Stomach smooth muscle (tissue), 2 donors: ENCODE measurements around the gene MZT2B.
"Not testable (repeated sequence)": the region's sequence is repeated elsewhere in the genome, so short reads cannot be mapped to it uniquely, and the experiment has no call there.

Experiments used
- H3K27ac ChIP-seq: one replicate; pipeline ENCODE4 v1.7.0; 2013; ENCODE audit warnings: mild to moderate bottlenecking, low read length, inconsistent platforms
- H3K27me3 ChIP-seq, 2 donors: one replicate each; pipeline ENCODE4 v1.7.0; 2013; ENCODE audit warnings: low read length in 2 of 2; ENCODE audit not compliant: insufficient read depth in 2 of 2, control insufficient read depth in 1 of 2
- H3K36me3 ChIP-seq, 2 donors: one replicate each; pipeline ENCODE4 v1.7.0; 2013; ENCODE audit warnings: low read length in 2 of 2; ENCODE audit not compliant: control insufficient read depth in 2 of 2, insufficient read depth in 2 of 2
- H3K4me1 ChIP-seq: one replicate; pipeline ENCODE4 v1.7.0; 2013; ENCODE audit warnings: low read length; ENCODE audit not compliant: control insufficient read depth, insufficient read depth
- H3K4me3 ChIP-seq, 2 donors: one replicate each; pipeline ENCODE4 v1.7.0; 2013; ENCODE audit warnings: low read length in 2 of 2
- H3K9ac ChIP-seq, 2 donors: one replicate each; pipeline ENCODE4 v1.7.0; 2013; ENCODE audit warnings: low read length in 2 of 2, mild to moderate bottlenecking in 1 of 2
- H3K9me3 ChIP-seq, 2 donors: one replicate each; pipeline ENCODE4 v1.7.0; 2013; ENCODE audit warnings: low read length in 2 of 2; ENCODE audit not compliant: control insufficient read depth in 2 of 2
- donor health status: healthy.
- donor health status: Pancreatic carcinoma.

Gene MZT2B

GRCh38 chr2:130142396-130143265 is 39.4 kb upstream of the MZT2B start:
- H3K36me3 ChIP-seq, H3K27ac ChIP-seq, H3K27me3 ChIP-seq, H3K4me1 ChIP-seq, H3K9me3 ChIP-seq, H3K9ac ChIP-seq, H3K4me3 ChIP-seq: not testable (repeated sequence)

- H3K27ac ChIP-seq, result not testable (repeated sequence)
Observed at GRCh38 chr2:130143266-130144039, 38.6 kb upstream of the MZT2B start.

GRCh38 chr2:130145006-130145414 is 37.1 kb upstream of the MZT2B start, which contains the start of gene CCDC74B:
Gene CCDC74B, minus strand, starts transcription at chr2:130145112. Its CDS starts 116 bp downstream, at chr2:130144996.
- not testable (repeated sequence) for H3K4me1 ChIP-seq
- H3K4me3 ChIP-seq, result peak within 1 kb of the TSS in 1 of 2 donors; percentile 55

More at GRCh38 chr2:130143266-130144039, 38.6 kb upstream of the MZT2B start:
- not testable (repeated sequence) for H3K27me3 ChIP-seq, H3K4me3 ChIP-seq, H3K9ac ChIP-seq, H3K9me3 ChIP-seq, H3K36me3 ChIP-seq, H3K4me1 ChIP-seq

GRCh38 chr2:130148515-130148914 is 33.5 kb upstream of the MZT2B start:
- not testable (repeated sequence) for H3K9me3 ChIP-seq, H3K36me3 ChIP-seq, H3K27me3 ChIP-seq, H3K4me3 ChIP-seq, H3K27ac ChIP-seq, H3K9ac ChIP-seq, H3K4me1 ChIP-seq

More at GRCh38 chr2:130145006-130145414, 37.1 kb upstream of the MZT2B start, which contains the start of gene CCDC74B:
- H3K27me3 ChIP-seq, H3K36me3 ChIP-seq, H3K27ac ChIP-seq, H3K9me3 ChIP-seq, H3K9ac ChIP-seq: not testable (repeated sequence)

GRCh38 chr2:130150181-130151144 is 31.6 kb upstream of the MZT2B start:
- H3K9me3 ChIP-seq, result no peaks in the 10 kb centered on the region

GRCh38 chr2:130151145-130151512 is 30.9 kb upstream of the MZT2B start:
- H3K36me3 ChIP-seq, H3K9ac ChIP-seq, H3K9me3 ChIP-seq, H3K4me3 ChIP-seq, H3K27me3 ChIP-seq, H3K27ac ChIP-seq, H3K4me1 ChIP-seq: not testable (repeated sequence)

More at GRCh38 chr2:130150181-130151144, 31.6 kb upstream of the MZT2B start:
- no peak overlapping the region for H3K9ac ChIP-seq
- peaks cover 5 to 8% of the 10 kb centered on the region in 2 donors for H3K36me3 ChIP-seq
- H3K27me3 ChIP-seq, result no peaks in the 10 kb centered on the region
- H3K27ac ChIP-seq, result no peak overlapping the region
- H3K4me1 ChIP-seq, result no peaks in the 10 kb centered on the region
- no peak overlapping the region for H3K4me3 ChIP-seq

- not testable (repeated sequence) for H3K9ac ChIP-seq, H3K4me3 ChIP-seq, H3K27ac ChIP-seq, H3K27me3 ChIP-seq, H3K9me3 ChIP-seq, H3K4me1 ChIP-seq, H3K36me3 ChIP-seq
Observed at GRCh38 chr2:130152136-130152815, 29.8 kb upstream of the MZT2B start.

GRCh38 chr2:130152816-130153595 is 29.1 kb upstream of the MZT2B start:
- H3K36me3 ChIP-seq, result peaks cover 5 to 8% of the 10 kb centered on the region in 2 donors

GRCh38 chr2:130153721-130154422 is 28.2 kb upstream of the MZT2B start:
- not testable (repeated sequence) for H3K36me3 ChIP-seq, H3K4me3 ChIP-seq, H3K9ac ChIP-seq, H3K27me3 ChIP-seq, H3K4me1 ChIP-seq, H3K27ac ChIP-seq, H3K9me3 ChIP-seq

More at GRCh38 chr2:130152816-130153595, 29.1 kb upstream of the MZT2B start:
- Histone ChIP-seq H3K4me1 (no peaks in the 10 kb centered on the region), H3K27ac (no peak overlapping the region), H3K27me3 (no peaks in the 10 kb centered on the region), H3K4me3 (no peak overlapping the region), H3K9ac (no peak overlapping the region), H3K9me3 (no peaks in the 10 kb centered on the region)
